NCI-H748 (cell line): Measurements from ENCODE around the gene PARP14.
"Not testable (repeated sequence)": the region's sequence is repeated elsewhere in the genome, so short reads cannot be mapped to it uniquely, and the experiment has no call there.

ENCODE experiments used
- DNase-seq: peaks from one replicate; lab custom pipeline; 2025; ENCODE audit not compliant: unreplicated experiment; lab: John Stamatoyannopoulos, UW

PARP14 gene

DNA sequence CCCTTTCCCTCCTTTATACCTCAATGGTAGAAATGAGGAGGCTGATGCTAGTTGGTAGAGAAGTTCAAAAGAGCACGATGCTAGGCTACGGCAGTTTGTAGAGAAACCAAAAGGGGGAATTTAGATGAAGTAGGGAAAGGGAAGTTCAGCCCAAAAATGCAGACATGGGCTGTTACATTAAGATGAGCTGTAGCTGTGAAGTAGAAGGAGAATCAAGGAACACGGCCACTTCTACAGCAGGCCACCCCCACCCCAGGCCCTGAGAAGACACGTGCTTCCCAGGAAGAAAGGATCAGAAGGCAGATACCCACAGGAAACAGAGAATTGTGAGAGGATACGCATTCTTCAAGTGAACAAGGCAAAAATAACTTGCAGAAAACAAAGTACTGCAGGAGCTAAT, 2.1 kb upstream of the PARP14 start:
- DNase-seq = no peak

DNA sequence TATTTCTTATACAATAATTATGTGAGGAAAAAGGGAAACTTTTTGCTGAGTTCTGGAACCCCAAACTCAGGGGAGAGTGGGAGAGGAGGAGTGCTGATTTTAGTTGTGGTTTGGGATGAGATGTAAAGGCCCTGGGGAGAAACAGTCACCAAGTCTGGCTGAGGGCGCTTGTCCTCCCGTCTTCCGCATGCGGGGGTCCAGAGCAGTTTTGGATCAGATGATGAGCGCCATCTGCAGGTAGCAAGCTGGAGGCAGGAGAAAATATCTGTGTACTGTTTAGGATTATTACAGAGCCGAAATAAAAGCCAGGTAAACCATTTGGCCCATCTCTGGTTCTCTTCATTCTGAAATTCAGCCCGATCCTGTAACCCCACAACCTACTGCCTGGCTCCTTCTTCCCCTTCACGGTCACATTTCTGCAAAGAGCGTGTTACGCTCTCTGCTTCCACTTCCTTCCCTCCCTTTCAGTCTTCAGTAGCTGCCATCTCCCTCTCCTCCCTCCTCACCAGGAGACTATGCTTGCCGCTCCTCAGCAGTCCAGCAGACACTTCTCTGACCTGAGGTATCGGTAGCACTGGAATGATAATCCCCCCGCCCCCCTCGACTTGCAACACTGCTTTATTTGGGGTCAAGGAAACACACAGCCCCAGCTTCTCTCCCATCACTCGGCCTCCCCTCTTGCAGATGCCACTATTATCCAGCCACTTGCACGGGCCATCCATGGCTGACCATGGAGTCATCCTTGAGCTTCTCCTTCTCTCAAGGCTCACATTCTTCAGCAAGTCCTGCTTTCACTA, 1.4 kb upstream of the PARP14 start:
- peak; percentile 65 for DNase-seq

DNA sequence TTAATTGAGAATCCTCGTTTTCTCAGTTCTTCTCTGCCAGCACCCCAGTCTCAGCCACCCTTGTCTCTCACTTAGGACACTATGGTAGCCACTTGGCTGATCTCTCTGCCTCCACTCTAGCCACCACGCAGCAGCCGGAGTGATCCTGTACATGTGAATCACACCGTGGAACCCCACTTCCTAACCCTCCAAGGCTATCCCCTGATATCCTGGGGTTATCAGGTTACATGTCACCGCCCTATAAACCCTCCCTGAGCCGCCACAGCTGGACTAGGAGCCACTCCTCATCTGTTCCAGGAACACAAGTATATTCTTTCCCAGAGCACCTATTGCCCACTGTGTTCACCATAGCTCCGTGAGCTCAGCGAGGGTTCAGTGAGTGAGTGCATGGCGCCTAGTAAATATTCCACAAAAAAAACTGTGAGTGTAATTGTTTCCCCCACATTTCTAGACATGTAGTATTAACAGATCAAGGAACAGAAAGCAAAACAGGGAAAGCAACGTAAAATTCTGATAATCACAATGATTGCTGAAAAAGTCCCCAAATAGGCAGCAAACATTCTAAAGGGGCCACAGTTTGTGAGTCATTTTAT, 661 bp upstream of the PARP14 start:
- peak; percentile 38 for DNase-seq

DNA sequence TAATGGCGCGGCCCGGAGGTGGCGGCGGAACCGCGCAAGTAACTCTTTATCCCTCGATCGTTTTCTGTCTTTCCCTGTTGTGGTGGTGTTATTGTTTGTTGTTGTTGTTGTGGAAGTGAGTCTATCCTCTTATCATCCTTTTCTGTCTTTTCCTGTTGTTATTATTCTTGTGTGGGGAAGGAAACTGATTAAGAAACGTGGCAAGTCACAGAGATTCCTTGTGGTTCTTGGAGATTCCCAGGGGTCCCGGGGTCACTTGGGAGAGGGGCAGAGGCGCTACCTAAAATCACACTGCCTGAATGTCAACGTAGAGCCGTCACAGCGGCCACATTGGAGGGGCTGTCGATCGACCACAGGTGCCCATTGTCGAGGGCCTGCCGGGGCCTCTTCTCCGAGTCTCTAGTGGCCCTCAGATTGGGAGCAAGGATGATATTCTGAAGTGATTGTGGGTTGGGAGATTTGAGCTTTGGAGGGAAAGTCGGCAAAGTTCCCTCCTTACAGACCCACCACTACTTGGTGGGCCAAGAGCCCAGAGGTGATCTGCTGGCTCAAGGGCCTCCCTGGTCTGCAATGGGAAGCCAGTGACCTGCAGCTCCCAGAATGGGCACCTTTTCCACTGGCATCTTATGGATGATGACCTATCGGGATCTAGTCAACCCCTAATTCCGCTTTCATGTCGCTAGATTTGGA, 790 bp downstream of the PARP14 start:
- no peak for DNase-seq

DNA sequence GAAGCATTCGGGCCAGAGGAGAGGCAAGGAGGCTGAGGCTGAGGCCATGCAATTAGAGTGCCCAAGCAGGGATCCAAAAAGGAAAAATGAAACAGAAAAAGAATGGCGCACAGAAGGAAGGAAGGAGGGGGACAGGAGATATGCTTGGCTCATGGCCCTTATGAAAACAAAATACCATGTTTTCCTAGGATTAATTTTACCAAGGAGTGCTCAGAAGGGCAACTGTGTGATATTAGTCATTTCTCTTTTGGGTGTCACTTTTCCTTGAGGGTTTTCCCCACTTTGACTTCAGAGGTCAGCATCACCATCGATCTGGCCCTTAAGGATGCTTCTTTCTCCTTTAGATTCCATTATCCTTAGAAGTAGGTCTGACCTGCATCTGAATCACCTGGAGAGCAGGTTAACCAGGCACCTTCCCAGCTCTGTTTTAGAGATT, 1.4 kb downstream of the PARP14 start:
- no peak for DNase-seq

DNA sequence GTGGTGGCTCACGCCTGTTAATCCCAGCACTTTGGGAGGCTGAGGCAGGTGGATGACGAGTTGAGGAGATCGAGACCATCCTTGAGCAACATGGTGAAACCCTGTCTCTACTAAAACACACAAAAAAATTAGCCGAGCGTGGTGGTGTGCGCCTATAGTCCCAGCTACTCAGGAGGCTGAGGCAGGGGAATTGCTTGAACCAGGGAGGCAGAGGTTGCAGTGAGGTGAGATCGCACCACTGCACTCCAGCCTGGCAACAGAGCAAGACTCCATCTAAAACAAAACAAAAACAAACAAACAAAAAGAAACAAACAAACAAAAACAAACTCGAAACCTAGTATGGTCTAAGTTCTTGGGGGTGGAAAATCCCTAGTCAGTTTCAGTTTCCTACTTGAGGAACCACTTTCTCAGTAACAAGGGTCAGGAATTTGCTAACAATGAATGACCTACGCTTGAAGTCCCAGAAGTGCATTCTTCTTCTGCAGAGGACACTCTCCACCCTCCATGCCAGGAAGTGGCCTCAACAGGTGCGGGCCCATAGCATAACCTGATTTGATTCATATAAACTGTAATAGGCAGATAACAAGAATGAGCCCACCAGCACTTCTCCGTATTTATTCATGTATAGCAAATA, 2.3 kb downstream of the PARP14 start:
- not testable (repeated sequence) for DNase-seq

DNA sequence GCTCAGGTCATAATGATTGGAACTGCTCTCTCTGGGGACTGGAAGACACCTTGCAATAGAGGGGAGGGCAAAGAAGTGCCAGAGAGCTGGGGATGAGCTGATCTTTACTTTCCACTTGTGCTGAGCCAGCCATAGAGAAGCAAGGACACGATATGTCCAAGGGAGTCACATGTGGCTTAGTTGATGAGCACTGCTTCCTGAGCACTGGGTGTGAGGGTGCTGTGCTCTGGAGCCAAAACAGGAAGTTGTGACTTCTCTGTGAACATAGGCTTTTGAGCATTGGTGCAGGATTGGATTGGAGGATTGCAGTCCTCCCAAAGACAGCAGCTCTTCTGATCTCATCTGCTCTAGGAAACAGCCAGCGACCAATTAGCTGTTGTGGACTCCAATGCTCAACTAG, 6.7 kb downstream of the PARP14 start:
- DNase-seq = no peak

DNA sequence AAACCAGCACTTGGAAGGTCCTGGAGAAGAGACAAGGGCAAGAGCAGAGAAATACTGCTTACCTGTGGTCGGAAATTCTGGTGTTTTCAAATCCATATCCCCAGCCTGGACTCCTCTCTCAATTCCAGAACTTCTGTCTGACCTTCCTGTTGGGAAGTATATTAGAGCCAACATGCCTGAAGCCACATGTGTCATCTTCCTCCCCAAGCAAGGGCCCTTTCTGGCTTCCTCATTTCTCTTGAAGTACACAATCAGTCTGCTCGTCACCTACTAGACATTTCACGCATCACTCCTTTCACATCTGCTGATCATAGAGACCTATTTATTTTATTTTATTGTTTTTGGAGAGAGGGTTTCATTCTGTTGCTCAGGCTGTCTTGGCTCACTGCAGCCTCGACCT, 8.4 kb downstream of the PARP14 start:
- DNase-seq = no peak

DNA sequence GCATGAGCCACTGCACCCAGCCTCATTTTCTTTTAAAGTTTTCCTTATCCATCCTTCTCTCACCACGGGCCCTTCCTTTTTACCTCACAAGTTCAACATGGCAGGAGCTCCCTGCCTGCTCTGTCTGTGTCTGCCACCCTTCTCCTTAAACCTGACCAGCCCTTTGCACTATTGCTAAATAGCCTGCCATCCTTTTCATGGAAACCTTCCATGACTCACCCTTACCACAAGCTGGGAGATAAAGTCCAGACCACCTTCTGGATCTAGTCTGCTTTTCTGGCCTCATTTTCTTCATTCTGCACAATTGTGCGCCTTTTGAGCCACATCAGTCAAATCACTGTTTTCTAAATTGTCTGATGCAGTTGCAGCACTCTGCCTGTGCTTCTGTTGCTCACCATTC, 8.9 kb downstream of the PARP14 start:
- no peak for DNase-seq

DNA sequence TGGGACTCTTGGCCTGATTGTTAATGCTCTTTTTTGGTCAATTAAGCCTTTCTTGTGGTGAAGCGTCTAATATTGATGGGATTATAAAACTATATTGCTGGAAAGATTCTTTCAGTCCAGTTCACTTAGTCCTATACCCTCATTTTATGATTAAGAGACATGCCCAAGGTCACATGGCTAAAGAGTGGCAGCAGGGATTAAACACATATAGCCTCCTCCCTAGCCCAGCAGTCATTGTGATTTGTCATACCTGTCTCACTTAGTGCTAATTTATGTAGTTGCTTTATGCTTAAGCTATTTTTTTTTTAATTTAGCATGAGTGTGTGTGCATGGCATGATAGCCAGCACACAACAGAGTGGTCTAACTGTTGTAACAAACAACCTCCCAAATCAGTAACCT, 9.5 kb downstream of the PARP14 start:
- DNase-seq = no peak

DNA sequence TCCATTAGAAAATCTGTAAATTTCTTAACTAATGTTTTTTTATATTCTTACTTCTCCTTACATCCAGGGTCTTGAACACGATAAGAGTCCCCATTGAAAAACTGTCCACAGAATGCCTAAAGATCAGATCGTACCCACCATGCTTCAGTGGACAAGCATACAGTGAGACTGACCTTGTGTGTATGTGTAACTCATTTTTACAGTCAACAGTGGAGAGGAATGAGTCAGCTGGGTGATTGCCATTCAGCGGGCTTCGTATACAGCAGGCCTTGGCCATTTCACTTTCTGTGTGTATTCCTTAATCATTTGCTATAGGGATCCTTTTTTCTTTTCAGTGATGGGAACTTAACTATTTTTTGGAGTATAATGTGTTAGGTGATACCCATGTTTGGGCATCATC, 10.6 kb downstream of the PARP14 start:
- no peak for DNase-seq

DNA sequence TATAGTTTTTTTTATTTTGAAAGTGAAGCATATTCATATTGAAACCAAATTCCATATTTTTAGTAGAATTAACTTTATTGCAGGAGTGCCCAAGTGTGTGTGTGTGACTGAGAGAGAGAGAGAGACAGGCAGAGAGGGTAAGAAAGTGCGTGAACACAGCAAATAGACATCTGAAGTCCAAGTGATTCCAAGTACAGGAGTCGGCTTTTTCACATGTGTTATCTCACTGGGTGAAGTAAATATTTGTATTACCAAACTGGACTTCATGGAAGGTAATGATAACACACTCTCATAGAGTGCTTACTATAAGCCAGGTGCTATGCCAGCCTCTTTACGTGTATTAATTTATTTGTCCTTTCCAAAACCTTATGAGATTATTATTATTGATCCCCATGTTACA, 12.0 kb downstream of the PARP14 start:
- DNase-seq = no peak

DNA sequence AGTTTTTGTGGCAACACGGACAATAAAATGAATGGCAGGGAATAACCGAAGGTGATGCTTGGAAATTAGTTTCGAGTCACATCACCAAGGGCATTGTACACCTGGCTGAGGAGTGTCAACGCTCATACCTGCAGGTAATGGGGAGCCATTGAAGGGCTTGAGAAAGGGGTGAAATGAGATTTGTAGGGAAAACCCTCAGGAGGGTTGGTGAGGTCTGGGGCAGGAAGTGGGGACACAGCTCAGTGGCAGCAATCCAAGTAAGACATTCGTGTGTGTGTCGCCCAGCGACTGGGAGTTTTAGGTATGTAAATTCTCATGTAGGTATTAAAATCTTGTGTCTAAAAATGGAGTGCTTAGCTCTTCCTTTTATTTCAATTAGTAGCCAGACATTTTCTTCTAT, 14.3 kb downstream of the PARP14 start:
- DNase-seq = no peak

DNA sequence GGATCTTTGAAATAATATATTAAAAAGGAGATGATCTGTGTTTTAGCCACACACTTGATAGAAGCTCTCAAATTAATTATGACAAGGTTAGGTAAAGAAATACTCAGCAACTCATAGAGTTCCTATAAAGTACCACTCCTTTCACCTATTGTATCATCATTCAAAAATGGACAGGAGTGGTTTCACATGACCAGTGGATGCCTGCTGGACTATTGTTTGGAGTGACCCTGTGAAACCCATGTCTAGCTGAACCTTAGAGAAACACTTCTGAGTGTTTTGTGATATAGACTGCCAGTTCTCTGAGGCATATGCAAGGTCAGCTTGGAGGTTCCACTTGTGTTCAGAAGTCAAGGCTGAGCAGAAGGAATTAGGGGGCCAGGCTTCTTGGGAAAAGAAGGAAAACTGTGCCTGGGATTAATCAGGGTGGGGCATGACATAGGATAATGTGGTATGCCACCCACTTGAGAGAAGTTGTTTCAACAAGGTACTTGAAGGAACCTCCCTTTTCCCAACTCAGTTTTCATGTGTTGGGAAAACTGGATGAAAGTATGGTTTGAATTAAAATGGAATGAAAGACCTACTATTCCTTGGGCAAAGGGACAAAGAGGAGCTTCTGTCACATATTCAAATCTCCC, 15.4 kb downstream of the PARP14 start:
- DNase-seq = no peak

DNA sequence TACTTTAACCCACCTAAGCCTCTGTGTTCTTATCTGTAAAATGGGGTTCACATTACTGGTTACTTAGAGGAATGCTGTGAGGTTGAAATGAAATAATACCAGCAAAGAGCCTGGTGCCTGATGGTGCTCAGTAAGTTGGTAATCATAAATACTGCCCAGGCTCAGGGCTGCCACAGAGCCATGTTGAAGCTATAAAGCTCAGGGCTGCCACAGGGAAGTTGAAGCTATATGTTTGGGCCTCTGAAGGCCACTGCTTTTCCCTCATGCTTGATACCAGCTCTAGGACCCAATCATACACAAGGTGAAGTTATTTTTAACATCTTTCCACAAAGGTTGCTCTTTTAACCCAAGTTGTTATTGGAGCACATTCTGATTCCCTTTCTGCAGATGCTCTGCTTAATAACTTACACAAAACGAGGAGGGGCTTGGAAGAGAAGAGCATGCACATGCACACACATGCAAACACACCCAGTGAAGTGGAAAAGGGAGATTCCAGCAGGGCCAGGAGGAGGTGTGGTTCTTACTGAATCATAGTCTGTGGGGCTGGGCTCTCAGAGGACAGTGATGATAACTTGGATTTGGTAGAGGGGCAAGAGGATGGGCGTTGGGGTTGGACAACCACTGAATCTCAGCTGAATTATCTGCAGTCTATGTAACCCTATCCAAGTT, 17.4 kb downstream of the PARP14 start:
- no peak for DNase-seq

DNA sequence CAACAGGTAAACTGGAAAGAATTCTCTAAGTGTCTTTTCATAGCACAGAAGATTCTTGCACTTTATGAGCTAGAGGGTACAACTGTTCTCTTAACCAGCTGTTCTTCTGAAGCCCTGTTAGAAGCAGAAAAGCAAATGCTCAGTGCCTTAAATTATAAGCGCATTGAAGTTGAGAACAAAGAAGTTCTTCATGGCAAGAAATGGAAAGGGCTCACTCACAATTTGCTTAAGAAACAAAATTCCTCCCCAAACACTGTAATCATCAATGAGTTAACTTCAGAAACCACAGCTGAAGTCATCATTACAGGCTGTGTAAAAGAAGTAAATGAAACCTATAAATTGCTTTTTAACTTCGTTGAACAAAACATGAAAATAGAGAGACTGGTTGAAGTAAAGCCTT, 19.6 kb downstream of the PARP14 start:
- DNase-seq = no peak

DNA sequence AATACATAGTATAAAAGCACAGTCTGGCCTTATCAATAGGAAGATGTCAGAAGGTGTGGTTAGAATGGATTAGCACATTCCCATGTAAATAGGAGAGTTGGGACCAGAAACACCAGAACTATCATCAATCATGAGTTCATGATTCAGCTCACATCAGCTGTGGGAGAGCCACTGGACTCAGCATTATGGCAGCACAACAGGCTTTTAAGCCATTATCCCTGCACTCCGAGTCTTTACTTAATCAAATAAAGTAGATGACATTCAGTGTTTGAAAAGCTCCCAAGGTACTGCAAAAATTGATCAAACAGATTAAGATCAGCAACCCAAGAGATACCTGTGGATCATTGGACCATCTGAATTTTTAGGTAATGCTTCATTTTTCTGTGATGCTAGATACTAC, 24.7 kb downstream of the PARP14 start:
- DNase-seq = no peak

DNA sequence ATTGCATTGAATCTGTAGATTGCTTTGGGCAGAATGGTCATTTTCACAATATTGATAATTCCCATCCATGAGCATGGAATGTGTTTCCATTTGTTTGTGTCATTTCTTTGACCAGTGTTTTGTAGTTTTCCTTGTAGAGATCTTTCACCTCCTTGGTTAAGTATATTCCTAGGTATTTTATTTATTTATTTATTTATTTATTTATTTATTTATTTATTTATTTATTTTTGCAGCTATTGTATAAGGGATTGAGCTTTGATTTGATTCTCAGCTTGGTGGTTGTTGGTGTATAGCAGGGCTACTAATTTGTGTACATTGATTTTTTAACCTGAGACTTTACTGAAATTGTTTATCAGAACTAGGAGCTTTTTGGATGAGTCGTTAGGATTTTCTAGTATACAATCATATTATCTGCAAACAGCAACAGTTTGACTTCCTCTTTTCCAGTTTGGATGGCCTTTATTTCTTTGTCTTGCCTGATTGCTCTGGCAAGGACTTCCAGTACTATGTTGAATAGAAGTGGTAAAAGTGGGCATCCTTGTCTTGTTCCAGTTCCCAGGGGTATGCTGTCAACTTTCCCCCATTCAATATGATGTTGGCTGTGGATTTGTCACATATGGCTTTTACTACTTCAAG, 30.1 kb downstream of the PARP14 start:
- DNase-seq = not testable (repeated sequence)

DNA sequence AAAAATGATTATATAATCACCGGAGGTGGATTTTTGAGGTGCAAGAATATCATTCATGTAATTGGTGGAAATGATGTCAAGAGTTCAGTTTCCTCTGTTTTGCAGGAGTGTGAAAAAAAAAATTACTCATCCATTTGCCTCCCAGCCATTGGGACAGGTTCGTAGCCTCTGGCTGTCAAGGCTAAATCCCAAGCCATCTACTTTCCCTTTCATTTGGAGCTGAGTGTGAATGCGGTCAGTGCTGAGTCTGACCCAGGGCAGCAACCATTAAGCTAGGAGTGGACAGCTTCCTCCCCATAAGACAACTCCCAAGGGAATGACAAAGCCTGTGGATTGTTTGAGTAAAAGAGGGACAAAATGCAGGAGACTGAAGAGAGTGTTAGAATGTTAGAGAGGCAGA, 33.6 kb downstream of the PARP14 start:
- DNase-seq = no peak

DNA sequence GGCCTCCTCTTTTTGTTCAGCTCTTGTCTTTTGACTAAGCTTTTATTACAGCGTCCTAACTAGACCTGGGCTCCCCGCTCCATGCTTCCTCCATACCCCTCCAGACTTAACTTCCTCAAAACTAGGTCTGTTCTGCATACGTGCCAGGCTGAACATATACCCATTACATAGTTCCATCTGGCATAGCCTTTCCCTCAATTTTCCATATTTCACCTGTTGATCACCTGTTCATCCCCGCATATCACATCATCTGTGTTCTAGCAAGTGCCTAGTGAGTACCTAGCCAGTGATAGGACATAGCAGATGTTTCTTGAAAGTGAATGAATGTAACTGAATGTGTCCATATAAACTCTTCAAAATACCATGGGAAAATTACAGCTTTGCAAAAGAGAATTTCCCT, 36.0 kb downstream of the PARP14 start:
- no peak for DNase-seq
